Calu3 (cell line): ENCODE results near the gene PCNX1. TPM values are rescaled to one million over a fixed set of nuclear protein-coding genes. Genes with fewer than 3 reads are reported as not detected.

ENCODE experiments used
- BruUV-seq: library from RNA; stranded (reverse); fragments of 400-500 nt; replicated peaks from 2 replicates; lab custom pipeline; 2021; lab: Mats Ljungman, UMichigan
- CTCF ChIA-PET: fragments of 300-600 bp; sonication (Branson Sonifier 250); formaldehyde crosslinking; loops from one replicate; lab custom pipeline; 2022; ENCODE audit warnings: antibody characterized with exemption; lab: Charles Lee
- DNase-seq: peaks from one replicate; pipeline ENCODE4 v3.0.0; 2022
- H3K27ac Mint-ChIP-seq: one replicate; pipeline ENCODE4 v1.8.0; 2022; ENCODE audit warnings: mixed read lengths; ENCODE audit not compliant: unreplicated experiment
- H3K27me3 Mint-ChIP-seq: one replicate; pipeline ENCODE4 v1.8.0; 2022; ENCODE audit warnings: mixed read lengths; ENCODE audit not compliant: unreplicated experiment
- H3K36me3 Mint-ChIP-seq: one replicate; pipeline ENCODE4 v1.8.0; 2022; ENCODE audit warnings: mild to moderate bottlenecking, moderate library complexity, mixed read lengths; ENCODE audit not compliant: insufficient read depth, unreplicated experiment
- H3K4me1 Mint-ChIP-seq: one replicate; pipeline ENCODE4 v1.8.0; 2022; ENCODE audit warnings: mild to moderate bottlenecking, low read depth, mixed read lengths; ENCODE audit not compliant: unreplicated experiment
- H3K4me3 Mint-ChIP-seq: one replicate; pipeline ENCODE4 v1.8.0; 2022; ENCODE audit warnings: mild to moderate bottlenecking, low read depth, moderate library complexity, mixed read lengths; ENCODE audit not compliant: unreplicated experiment
- H3K9me3 Mint-ChIP-seq: one replicate; pipeline ENCODE4 v1.8.0; 2022; ENCODE audit warnings: low read depth, mixed read lengths; ENCODE audit not compliant: unreplicated experiment
- intact Hi-C: fragments of 100-400 bp; cut with micrococcal nuclease; formaldehyde crosslinking; loops from one replicate; pipeline ENCODE4 v1.10.0; 2022; ENCODE audit not compliant: unreplicated experiment
- total RNA-seq: library from RNA; stranded (reverse); gene quantifications from 2 replicates; pipeline ENCODE4 v1.2.3, GENCODE V29; 2022
- TF ChIP-seq, protein P1 (sequence below): fragments of 200-600 bp; IDR thresholded peaks from one replicate; pipeline ENCODE4 v1.8.0; 2022; ENCODE audit warnings: antibody characterized with exemption; ENCODE audit not compliant: unreplicated experiment

PCNX1 gene
- total RNA-seq, 1 experiment from 2014 or later, result 34.1 TPM

- H3K9me3 Mint-ChIP-seq, result no peaks in the 10 kb centered on the region
- no peak overlapping the region for H3K4me3 Mint-ChIP-seq
- intact Hi-C loops, result no loop called here
- H3K4me1 Mint-ChIP-seq, result peaks cover 9% of the 10 kb centered on the region
- CTCF ChIA-PET, result no interaction called here
- TF ChIP-seq, protein P1, sequence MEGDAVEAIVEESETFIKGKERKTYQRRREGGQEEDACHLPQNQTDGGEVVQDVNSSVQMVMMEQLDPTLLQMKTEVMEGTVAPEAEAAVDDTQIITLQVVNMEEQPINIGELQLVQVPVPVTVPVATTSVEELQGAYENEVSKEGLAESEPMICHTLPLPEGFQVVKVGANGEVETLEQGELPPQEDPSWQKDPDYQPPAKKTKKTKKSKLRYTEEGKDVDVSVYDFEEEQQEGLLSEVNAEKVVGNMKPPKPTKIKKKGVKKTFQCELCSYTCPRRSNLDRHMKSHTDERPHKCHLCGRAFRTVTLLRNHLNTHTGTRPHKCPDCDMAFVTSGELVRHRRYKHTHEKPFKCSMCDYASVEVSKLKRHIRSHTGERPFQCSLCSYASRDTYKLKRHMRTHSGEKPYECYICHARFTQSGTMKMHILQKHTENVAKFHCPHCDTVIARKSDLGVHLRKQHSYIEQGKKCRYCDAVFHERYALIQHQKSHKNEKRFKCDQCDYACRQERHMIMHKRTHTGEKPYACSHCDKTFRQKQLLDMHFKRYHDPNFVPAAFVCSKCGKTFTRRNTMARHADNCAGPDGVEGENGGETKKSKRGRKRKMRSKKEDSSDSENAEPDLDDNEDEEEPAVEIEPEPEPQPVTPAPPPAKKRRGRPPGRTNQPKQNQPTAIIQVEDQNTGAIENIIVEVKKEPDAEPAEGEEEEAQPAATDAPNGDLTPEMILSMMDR, result no peak
- peaks cover 12% of the 10 kb centered on the region for H3K36me3 Mint-ChIP-seq
- DNase-seq, result no peak
- no peaks in the 10 kb centered on the region for H3K27me3 Mint-ChIP-seq
- no TSS peak for BruUV-seq
- H3K27ac Mint-ChIP-seq, result no peak overlapping the region
These were observed 197.9 kb downstream of the PCNX1 start for GRCh38 chr14:71105177-71105576.

DNA sequence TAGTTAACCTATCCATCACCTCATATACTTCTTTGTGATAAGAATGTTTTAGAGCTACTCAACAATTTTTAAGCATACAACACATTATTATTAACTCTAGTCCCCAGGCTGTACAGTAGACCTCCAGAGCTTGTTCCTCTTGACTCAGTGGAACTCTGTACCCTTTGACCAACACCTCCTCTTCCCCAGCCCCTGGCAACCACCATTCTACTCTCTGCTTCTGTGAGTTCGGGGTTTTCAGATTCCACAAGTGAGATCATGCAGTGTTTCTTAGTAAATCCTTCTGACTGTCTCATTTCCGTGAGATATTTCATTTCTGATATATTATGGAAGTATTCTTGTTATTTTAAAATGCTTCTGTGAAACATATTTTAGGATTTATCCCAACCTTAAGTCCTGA, 200.7 kb downstream of the PCNX1 start:
- intact Hi-C loops, result no loop called here
- peak overlapping the region; percentile 46 for H3K27ac Mint-ChIP-seq
- no TSS peak for BruUV-seq

DNA sequence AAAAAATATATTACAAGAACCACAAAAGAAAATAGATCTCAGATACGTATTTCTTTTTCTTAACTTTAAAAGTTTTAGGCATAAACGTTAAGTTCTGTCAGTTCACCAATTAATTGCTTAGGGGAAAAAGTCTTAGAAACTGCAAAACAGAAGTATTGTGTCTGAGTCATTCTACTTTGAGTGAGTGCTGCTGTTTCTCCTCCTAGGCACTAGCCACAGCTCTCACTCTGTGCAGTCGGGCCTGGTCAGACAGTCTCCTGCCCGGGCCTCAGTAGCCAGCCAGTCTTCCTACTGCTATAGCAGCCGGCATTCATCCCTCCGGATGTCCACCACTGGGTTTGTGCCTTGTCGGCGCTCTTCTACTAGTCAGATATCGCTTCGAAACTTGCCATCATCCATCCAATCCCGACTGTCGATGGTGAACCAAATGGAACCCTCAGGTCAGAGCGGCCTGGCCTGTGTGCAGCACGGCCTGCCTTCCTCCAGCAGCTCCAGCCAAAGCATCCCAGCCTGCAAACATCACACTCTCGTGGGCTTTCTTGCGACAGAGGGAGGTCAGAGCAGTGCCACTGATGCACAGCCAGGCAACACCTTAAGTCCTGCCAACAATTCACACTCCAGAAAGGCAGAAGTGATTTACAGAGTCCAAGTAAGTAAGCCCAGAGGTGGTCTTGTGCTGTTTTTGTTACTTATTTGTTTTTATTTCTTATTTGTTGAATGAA, 201.3 kb downstream of the PCNX1 start:
- BruUV-seq, result no TSS peak
- H3K27ac Mint-ChIP-seq, result peak overlapping the region; percentile 46
- CTCF ChIA-PET, result no interaction called here
- intact Hi-C loops, result no loop called here
- no peaks in the 10 kb centered on the region for H3K27me3 Mint-ChIP-seq
- peaks cover 12% of the 10 kb centered on the region for H3K36me3 Mint-ChIP-seq
- H3K9me3 Mint-ChIP-seq, result no peaks in the 10 kb centered on the region
- H3K4me1 Mint-ChIP-seq, result no peaks in the 10 kb centered on the region
- H3K4me3 Mint-ChIP-seq, result no peak overlapping the region
- TF ChIP-seq, protein P1, result no peak
- no peak for DNase-seq

More for the DNA sequence above, 200.7 kb downstream of the PCNX1 start:
- H3K36me3 Mint-ChIP-seq, result peaks cover 12% of the 10 kb centered on the region
- H3K4me3 Mint-ChIP-seq, result no peak overlapping the region
- DNase-seq, result no peak
- no peaks in the 10 kb centered on the region for H3K9me3 Mint-ChIP-seq
- TF ChIP-seq, protein P1, result no peak
- no peaks in the 10 kb centered on the region for H3K27me3 Mint-ChIP-seq
- no peaks in the 10 kb centered on the region for H3K4me1 Mint-ChIP-seq
- CTCF ChIA-PET, result no interaction called here

- Mint-ChIP-seq H3K4me3 (no peak overlapping the region), H3K4me1 (peaks cover 29% of the 10 kb centered on the region), H3K27ac (no peak overlapping the region), H3K36me3 (peaks cover 15% of the 10 kb centered on the region), H3K9me3 (no peaks in the 10 kb centered on the region), H3K27me3 (no peaks in the 10 kb centered on the region)
- DNase-seq, result no peak
- BruUV-seq, result no TSS peak
- intact Hi-C loops, result loop anchor here (10.0 kb wide), 1 partner anchor 741 kb away; no protein-coding TSS in a partner anchor
- CTCF ChIA-PET, result interaction anchor here (0.8 kb wide), 1 partner anchor 10 kb away, joined by 3 read pairs; no protein-coding TSS in a partner anchor
- TF ChIP-seq, protein P1, result no peak
These were observed 206.1 kb downstream of the PCNX1 start for GRCh38 chr14:71113376-71113775.
